Stimulated activated CD4-positive, alpha-beta T cell treated with anti-CD3 and anti-CD28 coated beads, Interleukin-4, amount 100 ng/mL, for 1 hour (primary cell): Measurements from ENCODE around the gene SLIT1.
A peak's percentile ranks its signal among the peaks of the same experiment; 100 is the strongest.

Experiments used
- DNase-seq: peaks from one replicate; pipeline ENCODE4 v3.0.0-alpha.2; 2020

Gene SLIT1

GRCh38 chr10:97185326-97186058 lies at the start of gene SLIT1:
SLIT1 (minus strand) TSS chr10:97185959; CDS start chr10:97185674, 285 bp downstream.
- DNase-seq, result no peak

GRCh38 chr10:97235353-97235752 lies 49.6 kb upstream of the SLIT1 start:
- DNase-seq, result no peak

DNA sequence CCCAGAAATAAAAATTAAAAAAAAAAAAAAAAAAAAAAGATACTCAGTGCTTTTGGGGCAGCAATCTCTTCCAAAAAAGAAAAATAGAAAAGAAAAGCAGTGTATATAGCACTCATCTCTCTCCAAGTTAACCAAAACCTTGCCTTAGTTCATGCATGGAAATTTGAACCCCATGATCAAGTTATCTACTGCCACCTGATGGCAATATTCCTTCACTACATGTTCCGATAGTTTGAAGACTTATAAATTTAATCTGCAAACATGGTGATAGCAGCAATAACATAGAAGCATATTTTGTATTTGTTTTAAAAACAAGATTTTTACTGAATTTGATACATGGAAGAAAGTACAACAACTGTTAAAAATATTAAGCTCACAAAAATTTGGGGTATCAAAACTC lies 48.6 kb upstream of the SLIT1 start:
- no peak for DNase-seq

DNA sequence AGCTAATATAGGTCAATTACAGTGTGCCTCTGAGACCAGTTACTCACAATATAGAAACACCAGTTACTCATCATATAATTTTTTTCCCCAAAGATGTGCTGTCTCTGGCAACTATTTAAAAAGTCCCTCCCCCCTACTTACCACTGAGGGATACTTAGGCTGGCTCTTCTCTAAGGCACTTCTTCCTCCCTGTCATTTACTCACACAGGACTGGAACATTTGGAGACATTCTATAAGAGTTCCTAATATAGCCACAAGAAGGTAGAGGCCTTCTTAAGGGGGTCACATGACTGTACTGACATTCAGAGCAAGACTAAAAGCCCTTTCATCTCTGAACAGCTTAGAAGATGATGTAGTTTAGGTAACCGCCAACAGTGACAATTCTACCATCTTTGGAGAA lies 44.4 kb upstream of the SLIT1 start:
- DNase-seq, result no peak

GRCh38 chr10:97229322-97230015 lies 43.7 kb upstream of the SLIT1 start:
- DNase-seq, result no peak

GRCh38 chr10:97228775-97229157 lies 43.0 kb upstream of the SLIT1 start:
- DNase-seq, result no peak

GRCh38 chr10:97228130-97228774 lies 42.5 kb upstream of the SLIT1 start:
- DNase-seq, result no peak

- no peak for DNase-seq
Observed at GRCh38 chr10:97226398-97226797, 40.6 kb upstream of the SLIT1 start.

DNA sequence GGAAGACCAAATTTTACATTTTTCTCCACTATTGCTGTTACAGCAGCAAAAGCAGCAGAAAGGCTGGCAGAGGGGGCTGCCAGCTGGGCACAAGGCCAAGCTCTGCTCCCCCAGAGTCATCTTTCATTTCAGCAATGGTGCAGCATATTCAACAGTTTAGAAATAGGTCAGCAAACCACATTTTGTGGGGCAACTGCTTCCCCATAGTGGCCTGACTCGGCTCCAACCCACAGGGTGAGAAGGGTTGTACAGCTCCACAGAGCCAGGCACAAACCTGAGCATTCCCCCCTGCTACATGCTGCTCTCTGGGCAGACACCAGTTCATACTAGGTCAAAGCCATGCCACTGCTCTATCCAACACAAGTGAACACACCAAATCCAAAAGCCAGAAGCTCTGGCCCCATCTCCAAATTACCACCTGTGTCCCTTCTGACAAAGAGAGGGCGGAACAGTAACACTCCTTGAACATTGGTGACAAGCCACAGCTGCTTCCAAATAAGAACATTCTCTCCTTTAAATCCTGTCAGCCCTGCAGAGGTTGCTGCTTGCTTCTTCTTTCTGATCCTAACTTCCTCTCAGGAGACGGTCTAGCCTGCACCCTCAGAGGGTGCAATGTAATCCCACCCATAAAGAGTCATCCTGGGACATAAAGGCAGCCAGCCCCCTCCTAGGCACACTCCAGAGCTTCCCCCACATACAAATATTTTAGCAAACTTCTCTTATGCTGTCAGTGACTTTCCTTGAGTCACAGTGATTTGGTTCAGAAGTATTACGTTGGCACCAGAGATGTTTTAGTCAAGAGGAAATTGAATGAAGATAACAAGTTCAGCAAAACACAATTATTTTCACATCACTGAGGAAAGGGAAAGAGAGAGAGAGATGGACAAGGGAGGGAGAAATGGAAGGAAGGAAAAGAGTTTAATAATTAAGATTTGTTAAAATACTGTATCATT lies 39.0 kb upstream of the SLIT1 start:
- DNase-seq, result no peak

GRCh38 chr10:97222326-97222961 lies 36.7 kb upstream of the SLIT1 start:
- DNase-seq, result no peak

DNA sequence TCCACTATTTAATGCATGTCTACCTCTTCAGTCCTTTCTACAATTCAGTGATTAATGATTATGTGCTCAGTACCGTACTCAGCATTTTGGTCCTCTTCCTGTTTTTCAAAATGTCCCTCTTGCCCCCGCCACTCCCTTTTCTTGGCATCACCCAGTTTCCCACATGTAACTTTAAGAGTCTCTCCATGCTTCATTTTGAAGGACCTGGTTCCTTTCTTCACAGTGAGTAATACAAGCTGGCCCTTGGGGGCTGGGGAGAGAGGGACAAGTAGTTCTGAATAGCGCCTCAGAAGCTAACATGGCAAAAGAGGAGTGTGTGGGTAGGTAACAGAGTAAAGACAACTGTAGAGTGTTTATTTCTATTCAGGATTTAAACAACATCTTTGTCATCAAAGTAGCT lies 34.6 kb upstream of the SLIT1 start:
- DNase-seq, result no peak

- DNase-seq, result no peak
Observed at GRCh38 chr10:97217299-97217698, 31.5 kb upstream of the SLIT1 start.

- no peak for DNase-seq
Observed at GRCh38 chr10:97215619-97216260, 30.0 kb upstream of the SLIT1 start.

DNA sequence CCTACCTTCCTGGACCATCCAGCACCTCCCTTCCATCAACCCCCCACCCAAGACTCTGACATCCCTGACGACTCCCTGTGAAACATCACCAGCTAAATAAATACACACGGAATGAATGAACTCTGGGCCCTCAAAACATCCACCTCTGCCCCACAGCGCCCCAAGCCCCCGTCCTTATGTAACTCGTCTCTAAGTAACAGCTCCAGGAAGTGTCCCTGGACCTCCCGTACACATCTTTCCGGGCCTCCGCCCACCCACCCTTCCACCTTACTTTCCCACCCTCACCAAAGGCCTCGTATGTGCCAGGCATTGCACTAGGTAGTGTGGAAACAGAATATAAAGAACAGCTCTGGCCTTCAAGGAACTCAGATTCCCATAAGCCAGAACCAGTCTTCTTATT lies 27.7 kb upstream of the SLIT1 start:
- no peak for DNase-seq

DNA sequence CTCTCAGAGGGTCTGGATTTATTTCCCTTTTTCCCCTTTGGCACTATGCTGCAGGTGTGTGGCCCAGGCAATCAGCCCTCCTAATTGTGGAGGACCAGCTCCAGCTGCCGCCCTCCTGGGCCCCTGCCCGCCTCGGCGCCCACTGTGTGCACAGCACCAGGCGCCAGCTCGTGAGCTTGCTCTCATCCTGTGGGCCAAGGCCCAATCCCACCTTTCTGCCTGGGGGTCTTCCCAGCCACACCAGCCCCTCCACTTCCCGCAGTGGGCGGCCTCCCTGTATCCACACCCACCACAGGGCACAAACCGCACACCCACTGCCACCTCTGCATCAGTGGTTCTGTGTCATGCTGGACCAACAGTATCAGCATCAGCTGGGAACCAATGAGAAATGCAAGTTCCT lies 25.5 kb upstream of the SLIT1 start:
- DNase-seq, result no peak

DNA sequence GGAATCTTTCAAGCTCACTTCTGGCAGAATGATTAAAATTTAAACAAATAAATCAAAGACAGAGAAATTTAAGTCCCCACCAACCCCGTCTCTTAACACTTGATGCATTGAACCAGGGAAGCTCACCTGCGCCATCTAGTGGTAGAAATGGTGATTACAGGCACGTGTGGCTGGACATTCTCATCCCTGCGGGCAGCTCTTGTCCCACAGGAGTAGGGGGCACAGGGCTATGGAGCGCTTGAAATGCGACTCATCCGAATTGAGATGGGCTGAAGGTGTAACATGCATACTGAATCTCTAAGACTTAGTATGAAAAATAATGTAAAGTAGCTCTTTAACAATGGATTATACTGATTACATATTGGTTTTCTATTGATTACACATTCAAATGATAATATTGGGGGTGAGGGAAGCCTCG lies 24.8 kb upstream of the SLIT1 start:
- peak; percentile 62 for DNase-seq

DNA sequence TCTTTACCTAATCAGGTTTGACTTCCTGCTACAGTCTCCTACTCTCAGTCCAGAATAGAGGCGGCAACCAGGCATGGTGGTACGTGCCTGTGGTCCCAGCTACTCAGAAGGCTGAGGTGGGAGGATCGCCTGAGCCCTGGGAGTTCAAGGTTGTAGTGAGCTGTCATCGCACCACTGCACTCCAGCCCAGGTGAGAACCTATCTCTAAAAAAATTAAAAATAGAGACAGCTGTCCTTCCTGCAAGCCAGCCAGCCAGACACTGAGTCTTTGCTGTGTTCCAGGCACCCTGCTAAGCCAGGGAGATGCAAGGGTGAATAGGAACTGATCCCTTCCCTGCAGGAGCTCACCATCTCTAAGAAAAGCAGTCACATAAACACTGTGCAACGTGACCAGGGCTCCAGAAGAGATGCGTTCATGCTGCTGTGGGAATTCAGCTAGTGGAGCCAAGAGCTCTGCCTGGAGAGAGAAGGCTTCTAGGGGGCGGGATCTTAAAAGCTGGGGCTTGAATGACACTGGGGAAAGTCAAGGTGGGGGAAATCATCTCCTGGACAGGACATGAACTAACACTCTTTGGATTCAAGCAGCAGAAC lies 22.1 kb upstream of the SLIT1 start:
- no peak for DNase-seq

- no peak for DNase-seq
Observed at GRCh38 chr10:97207131-97207530, 21.4 kb upstream of the SLIT1 start.

- no peak for DNase-seq
Observed at GRCh38 chr10:97204826-97205679, 19.3 kb upstream of the SLIT1 start.

DNA sequence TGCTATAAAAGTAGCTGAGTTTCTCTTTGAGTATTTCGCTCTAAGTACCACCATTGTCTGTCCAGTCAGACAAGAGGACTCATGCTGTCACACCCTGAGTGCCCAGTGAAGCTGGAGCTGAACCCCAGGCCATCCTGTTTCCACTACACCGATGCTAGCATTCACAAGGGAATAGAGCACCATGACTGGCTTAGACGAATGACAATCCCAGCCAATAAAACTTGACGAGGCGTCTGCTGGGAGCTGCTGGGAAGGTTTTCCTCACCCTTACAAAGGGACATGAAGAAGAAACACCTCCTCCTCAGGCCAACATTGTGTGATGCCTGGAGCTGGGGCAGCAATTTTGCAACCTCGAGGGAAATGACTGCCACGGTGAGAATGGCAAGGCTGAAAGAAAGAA lies 17.5 kb upstream of the SLIT1 start:
- DNase-seq, result no peak

DNA sequence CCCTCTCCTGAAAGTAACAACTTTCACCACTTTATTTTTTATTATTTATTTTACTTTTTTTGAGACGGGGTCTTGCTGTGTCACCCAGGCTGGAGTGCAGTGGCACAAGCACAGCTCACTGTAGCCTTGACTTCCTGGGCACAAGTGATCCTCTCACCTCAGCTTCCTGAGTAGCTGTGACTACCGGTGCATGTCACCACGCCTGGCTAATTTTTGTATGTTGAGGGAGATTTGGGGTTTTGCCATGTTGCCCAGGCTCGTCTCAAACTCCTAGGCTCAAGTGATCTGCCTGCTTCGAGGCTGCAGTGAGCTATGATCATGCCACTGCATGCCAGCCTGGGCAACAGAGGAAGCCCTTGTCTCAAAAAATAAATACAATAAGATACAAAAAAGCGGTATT lies 14.9 kb upstream of the SLIT1 start:
- DNase-seq, result no peak
